ENCODE data around the gene TATDN3.

DNA sequence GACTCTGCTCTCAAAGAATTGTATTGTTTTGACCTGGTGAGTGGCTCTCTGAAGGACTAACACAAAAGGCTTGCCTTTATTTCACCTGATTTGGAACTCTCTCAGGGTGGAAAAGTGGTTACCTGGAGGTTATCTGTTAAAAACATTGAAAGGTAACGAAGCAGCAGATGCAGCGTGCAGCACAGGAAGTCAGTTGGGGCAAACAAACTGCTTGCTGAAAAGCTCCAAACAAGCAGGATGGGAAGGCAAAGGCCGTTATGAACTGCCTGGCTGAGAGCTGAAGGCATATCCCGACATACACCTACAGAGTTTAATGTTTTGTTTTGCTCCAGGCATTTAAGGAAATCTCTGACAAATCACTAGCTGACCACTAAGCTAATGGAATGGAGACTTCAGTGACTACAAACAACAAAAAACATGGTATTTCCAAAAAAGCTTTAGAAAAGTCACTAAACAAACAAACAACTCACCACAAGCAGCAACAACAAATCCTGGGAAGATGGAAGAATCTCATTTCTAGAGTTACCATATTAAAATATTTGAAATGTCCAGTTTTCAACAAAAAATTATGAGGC, 47.7 kb upstream of the TATDN3 start:
- TF ChIP-seq POLR2AphosphoS5 (IDR thresholded peaks at IDR 0.05; ENCODE audit: borderline replicate concordance, low read depth, low read length): no peak
- TF ChIP-seq FOXP2 (optimal IDR thresholded peaks at IDR 0.05; ENCODE audit: control extremely low read depth, extremely low read length, insufficient read depth): no peak
- no peak for TF ChIP-seq EZH2 (IDR thresholded peaks at IDR 0.05)
